GM21717 (cell line): ENCODE results near the gene NCOA3.
"Not testable (repeated sequence)": the region's sequence is repeated elsewhere in the genome, so short reads cannot be mapped to it uniquely, and the experiment has no call there.

ENCODE experiments used
- ATAC-seq: cut with Tn5 transposase; IDR thresholded peaks from one replicate; pipeline ENCODE4 v1.9.1; 2021; ENCODE audit warnings: mild to moderate bottlenecking, moderate library complexity; ENCODE audit not compliant: unreplicated experiment

The NCOA3 gene

DNA sequence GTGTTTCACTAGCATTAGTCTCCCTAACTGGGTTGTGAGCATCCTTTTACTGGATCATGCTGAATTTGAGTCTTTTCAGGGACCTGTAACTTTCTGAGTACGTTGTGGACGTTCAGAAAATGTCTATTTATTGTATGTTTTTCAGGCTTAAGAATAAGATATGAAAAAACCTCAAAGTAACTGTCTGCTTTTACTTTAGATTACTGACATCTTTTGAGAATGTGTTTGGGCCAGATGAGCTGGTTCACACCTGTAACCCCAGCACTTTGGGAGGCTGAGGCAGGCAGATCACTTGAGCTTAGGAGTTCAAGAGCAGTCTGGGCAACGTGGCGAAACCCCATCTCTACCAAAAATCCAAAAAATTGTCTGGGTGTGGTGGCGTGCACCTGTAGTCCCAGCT, 32.7 kb downstream of the NCOA3 start:
- ATAC-seq = no peak

DNA sequence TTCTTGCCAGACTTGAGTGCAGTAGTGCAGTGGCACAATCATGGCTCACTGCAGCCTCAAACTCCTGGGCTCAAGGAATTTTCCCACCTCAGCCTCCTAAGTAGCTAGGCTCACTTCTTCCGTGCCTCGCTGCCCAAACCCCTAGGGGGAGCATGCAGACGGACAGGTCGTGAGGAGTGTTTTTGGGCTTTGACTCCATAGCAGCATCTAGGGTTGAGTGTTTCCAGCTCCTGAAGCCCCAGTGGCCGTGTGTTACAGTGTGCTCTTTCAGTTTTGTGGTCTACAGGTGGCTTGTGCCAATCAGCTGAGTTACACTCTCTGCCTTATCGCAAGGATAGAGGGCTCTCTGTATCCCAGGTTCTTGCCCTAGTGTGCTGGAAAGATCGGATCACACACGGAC, 33.4 kb downstream of the NCOA3 start:
- no peak for ATAC-seq

DNA sequence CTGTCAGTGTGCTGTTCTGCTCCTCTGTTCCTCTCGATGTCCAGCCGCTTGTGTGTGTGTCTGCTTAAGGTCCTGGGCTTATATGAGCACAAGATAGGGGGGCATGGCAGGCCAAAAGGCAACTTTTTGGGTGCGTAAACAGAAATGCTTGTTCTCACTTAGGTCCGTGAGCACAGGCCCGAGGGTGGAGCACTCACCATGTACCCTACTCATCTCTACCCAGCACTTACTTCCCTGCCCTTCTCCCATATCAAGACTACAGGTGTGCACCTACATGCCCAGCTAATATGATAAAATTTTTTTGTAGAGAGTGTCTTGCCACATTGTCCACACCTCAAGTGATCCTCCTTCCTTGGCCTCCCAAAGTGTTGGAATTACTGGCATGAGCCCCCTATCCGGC, 34.3 kb downstream of the NCOA3 start:
- no peak for ATAC-seq

DNA sequence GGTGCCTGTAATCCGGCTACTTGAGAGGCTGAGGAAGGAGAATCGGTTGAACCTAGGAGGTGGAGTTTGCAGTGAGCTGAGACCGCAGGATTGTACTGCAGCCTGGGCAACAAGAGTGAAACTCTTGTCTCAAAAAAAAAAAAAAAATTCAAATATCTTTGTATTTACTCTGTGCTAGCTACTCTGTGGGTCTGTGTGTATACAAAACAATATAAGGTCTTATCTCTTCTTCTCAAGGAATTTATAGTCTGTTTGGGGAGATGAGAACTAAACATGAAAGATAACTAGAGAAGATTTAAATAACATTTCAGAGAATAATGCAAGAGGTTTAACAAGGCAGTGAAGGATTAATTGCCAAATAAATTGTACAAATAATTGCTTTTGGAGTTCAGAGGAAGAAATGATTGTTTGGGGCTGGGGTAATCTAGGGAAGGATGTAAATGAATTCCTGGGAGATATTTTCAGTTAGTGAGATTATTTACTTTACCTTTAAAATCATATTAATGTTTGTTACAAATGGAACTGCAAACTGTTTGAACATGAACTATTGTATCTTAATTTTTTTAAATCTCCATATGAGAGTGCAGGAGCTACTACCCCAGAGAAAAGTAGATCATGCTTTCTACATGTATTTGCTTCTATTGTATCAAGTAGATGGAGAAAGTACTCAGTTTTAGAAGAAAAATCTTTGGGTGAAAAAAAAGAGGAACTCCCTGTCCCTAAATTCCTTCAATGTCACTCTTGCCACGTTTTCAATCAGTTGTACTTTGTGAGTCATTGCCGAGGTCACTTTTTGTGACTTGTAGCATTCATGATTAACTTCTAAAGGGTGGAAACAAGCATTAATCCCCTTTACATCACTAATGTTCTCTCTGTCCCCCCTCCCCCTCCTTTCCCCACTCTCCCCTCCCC, 39.0 kb downstream of the NCOA3 start:
- ATAC-seq = no peak

DNA sequence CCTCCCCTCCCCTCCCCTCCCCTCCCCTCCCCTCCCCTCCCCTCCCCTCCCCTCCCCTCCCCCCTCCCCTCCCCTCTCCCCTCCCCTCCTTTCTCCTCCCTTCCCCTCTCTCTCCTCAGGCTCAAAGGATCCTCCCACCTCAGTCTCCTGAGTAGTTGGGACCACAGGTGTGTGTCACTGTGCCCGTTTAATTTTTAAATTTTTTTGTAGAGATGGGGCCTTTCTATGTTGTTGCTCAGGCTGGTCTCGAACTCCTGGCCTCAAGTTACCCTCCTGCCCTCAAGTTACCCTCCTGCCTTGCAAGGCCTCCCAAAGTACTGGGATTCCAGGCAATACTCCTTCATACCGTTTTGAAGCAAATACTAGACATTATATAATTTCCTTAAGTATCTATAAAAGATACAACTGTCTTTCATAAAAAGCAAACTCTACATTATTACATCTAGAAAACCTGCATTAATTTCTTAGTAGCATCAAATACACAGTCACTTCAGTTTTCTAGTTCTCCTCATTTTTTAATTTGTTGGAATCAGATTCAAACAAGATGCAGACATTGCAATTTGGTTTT, 39.8 kb downstream of the NCOA3 start:
- ATAC-seq = no peak

DNA sequence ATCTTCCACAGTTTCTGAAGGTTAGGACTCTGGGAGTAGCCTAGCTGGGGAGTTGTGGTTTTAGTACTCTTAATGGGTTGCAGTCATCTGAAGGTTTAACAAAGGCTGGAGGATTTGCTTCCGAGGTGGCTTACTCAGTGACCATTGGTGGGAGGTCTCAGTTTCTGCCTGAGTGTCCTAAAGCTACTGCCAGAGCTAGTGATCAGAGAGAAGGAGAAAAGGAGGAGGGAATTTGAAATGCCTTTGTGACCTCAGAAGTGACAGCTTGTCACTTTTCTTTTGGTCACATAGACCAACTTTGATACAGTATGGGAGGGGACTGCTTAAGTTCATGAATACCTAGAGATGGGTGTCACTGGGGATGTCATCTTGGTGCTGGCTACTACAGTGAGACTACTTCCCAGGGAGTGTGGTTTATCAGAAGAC, 41.3 kb downstream of the NCOA3 start:
- no peak for ATAC-seq

DNA sequence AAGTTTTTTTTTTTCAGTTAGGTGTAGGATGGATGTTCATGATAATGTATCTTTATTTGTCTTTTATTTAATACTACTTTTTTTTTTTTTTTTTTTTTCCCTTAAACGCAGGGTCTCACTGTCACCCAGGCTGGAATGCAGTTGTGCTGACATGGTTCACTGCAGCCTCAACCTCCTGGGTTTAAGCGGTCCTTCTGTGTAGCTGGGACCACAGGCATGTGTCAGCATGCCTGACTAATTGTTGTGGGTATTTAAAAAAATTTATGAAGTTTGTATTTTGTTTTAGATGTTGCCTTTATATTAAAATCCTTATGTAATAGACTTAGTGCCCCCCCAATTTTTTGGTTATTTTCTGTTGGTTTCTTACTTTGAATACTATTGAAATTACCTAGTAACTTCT, 42.6 kb downstream of the NCOA3 start:
- ATAC-seq = no peak

DNA sequence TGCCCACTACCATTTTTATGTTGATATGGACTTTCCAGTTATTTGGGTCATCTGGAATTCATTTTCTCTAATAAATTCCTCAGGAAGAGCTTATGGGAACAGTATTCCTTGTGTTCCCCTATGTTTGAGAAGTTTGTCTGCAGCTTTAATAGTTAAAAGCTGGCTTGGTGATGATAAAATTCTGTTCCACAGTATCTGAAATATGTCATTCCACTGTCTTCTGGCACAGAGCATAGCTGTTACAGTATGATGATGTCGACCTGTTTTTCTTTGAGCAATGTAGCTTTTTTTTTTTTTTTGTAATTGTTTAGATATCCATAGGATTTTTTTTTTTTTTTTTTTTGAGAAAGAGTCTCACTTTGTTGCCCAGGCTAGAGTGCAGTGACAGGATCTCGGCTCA, 43.2 kb downstream of the NCOA3 start:
- no peak for ATAC-seq

DNA sequence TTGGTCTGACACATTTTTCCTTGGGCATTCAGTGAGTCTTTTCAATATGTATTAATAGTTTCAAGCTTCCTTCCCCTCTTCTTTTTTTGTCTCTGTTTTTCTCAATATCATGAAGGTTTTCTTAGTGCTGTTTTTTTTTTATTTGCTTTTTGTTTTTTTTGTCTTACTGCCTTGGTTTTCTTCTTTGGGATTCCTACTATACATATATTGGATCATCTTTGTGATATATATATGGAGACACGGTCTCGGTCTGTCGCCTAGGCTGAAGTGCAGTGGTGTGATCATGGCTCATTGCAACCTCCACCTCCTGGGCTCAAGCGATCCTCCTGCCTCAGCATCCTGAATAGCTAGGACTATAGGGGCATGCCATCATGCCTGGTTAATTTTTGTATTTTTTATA, 43.8 kb downstream of the NCOA3 start:
- ATAC-seq = no peak

DNA sequence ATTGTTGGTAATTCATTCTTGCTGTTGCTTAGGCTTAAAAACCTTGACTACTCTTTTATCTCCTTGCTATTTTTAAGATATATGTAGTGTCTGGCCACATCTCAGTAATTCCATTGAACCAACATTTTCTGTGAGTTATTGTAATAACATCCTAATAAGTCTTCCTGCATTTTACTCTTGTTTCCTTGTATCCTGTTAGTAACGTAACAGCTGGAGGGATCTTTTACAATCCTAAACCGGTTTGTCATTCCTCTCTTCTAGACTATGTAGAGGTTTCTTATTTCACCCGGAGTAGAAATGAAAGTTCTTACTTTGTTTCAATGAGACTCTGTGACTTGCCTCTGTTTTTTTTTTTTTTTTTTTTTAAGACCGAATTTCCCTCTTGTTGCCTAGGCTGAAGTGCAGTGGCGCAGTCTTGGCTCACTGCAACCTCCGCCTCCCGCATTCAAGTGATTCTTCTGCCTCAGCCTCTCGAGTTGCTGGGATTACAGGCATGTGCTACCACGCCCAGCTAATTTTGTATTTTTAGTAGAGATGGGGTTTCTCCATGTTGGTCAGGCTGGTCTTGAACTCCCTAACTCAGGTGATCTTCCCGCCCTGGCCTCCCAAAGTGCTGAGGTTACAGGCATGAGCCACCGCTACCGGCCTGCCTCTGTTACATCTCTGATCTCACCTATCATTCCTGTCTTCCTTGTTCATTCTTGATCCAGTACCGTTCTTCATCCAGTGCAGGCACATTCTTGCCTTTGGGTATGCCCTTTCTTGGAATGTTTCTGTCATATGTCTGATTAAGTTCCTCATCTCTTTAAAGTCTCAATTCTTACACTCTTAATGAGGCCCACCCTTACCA, 44.7 kb downstream of the NCOA3 start:
- ATAC-seq = no peak

DNA sequence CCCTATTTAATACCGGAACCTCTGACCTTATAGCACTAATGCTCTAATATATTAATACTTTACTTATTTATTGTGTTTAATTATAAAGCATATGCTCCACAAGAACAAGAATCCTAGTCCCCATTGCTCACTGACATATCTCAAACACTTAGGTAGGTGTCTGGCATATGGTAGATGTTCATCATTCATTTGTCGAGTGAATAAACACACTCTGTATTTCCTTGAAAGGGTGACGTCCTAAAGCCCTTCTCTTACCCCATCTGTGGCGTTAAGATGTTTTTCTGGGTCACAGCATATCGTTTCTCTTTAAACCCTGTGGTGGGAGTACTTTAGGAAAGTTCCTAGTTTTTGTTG, 45.3 kb downstream of the NCOA3 start:
- no peak for ATAC-seq

DNA sequence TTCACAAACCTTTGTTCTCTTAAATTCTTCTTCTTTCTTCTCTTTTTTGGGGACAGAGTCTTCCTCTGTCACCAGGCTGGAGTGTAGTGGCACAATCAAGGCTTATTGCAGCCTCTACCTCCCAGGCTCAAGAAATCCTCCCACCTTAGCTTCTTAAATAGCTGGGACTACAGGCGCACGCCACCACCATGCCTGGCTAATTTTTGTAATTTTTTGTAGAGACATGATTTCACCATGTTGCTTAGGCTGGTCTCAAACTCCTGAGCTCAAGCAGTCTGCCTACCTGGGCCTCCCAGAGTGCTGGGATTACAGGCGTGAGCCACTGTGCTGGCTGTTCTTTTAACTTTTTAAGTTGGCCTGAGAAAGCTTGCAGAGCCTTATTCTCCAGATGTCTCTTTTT, 48.0 kb downstream of the NCOA3 start:
- no peak for ATAC-seq

DNA sequence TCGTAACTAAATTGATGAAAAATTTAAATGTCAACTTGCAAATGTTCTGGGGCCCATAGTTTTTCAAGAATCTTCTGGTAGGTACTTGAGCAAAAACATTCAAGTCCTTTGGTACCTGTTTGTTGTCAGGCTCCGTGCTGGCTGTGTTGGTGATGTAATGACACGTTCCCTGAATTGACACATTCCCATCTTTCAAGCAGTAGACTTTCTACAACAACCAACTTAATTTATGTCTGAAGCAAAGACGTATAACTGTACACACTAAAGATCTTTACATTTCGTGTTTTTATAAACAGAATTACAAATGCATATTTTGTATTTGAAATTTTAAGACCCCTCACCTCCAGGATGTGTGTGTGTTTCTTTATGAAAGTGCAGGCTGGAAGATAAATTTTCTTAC, 49.5 kb downstream of the NCOA3 start:
- ATAC-seq = no peak

DNA sequence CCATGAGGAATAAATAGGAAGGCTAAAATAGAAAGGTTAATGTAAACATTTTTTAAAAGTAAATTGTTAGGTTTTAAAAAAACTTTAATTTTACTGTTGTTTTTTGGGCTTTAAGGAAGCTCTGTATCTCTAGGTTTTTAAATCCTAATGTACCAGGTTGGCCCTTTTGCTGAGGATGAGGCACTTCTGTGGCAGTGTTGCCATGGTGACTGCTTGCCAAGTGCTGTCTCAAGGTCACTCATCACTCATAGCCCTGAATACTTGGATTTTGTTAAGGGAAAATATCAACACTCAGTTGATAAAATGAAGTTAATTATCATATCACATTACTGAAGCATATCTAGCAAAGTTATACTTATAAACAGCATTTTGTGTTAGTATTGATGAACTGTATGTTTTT, 50.2 kb downstream of the NCOA3 start:
- ATAC-seq = no peak

DNA sequence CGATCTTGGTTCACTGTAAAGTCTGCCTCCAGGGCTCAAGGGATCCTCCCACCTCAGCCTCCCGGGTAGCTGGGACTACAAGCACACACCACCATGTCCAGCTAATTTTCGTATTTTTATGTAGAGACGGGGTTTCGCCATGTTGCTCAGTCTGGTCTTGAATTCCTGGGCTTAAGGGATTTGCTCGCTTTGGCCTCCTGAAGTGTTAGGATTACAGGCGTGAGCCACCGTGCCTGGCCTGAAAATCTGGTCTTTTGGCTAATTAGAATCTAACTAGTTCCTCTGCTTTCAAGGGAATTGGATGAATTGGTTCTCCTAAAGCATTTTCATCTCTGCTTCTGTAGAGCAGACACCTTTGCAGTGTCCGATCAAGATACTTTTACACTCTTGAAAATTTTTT, 51.3 kb downstream of the NCOA3 start:
- ATAC-seq = no peak

DNA sequence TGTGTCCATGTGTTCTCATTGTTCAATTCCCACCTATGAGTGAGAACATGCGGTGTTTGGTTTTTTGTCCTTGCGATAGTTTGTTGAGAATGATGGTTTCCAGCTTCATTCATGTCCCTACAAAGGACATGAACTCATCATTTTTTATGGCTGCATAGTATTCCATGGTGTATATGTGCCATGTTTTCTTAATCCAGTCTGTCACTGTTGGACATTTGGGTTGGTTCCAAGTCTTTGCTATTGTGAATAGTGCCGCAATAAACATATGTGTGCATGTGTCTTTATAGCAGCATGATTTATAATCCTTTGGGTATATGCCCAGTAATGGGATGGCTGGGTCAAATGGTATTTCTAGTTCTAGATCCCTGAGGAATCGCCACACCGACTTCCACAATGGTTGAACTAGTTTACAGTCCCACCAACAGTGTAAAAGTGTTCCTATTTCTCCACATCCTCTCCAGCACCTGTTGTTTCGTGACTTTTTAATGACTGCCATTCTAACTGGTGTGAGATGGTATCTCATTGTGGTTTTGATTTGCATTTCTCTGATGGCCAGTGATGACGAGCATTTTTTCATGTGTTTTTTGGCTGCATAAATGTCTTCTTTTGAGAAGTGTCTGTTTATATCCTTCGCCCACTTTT, 52.0 kb downstream of the NCOA3 start:
- not testable (repeated sequence) for ATAC-seq

DNA sequence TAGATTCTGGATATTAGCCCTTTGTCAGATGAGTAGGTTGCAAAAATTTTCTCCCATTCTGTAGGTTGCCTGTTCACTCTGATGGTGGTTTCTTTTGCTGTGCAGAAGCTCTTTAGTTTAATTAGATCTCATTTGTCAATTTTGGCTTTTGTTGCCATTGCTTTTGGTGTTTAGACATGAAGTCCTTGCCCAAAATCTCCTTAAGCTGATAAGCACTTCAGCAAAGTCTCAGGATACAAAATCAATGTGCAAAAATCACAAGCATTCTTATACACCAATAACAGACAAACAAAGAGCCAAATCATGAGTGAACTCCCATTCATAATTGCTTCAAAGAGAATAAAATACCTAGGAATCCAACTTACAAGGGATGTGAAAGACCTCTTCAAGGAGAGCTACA, 52.6 kb downstream of the NCOA3 start:
- ATAC-seq = not testable (repeated sequence)

DNA sequence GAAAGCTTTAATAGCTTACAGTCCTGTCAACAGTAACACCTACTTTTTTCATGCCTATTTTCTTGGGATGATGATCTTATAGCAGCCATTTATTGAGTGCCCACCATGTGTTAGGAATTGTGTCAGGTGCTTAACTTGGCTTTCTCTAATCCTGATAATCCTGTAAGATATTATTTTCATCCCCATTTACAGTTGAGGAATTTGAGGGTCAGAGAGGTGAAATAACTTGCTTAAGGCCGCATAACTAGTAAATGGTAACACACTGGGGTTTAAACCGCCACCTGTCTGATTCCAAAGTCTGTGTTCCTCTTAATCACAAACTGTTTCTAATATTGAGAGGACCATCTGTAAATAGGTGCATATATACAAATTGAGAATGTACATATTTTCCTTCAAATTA, 55.5 kb downstream of the NCOA3 start:
- ATAC-seq = no peak

DNA sequence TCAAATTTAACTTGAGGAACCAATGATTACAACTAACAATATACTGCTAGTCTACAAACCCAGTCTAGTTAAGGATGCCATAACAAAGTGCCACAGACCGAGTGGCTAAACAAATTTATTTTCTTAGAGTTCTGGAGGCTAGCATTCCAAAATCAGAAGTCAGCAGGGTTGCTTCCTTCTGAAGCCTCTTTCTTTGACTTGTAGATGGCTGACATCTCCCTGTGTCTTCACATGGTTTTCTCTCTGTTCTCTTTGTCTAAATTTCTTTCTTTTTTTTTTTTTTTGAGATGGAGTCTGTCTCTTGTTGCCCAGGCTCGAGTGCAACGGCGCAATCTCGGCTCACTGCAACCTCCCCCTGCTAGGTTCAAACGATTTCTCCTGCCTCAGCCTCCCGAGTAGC, 56.1 kb downstream of the NCOA3 start:
- no peak for ATAC-seq

DNA sequence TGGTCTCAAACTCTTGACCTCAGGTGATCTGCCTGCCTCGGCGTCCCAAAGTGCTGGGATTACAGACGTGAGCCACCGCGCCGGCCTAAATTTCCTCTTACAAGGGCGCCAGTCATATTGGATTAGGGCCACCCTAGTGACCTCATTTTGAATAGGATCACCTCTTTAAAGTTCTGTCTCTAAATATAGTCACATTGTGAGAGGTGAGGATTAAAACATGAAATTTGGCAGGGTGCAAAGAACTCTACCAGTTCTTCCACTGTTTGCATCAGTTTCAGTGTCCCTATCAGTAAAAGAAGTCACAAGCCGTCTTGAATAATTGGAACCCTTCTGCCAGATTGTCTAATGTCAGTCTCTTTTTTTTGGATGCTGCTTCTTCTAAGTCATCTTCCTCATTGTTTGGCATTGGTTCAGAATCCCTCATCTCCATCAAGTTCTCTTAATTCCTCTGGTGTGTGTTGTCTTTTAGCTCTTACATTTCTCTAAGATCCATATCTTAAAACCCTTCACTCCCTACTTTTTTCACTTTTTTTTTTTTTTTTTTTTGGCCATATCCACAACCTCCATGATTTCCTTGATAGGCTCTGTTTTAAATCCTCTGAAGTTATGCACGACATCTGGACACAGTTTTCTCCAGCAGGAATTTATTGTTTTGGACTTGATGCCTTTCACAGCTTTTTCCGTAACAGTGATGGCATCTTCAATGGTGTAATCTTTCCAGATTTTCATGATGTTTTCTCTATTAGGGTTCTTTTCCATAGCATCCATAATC, 56.8 kb downstream of the NCOA3 start:
- ATAC-seq = no peak

DNA sequence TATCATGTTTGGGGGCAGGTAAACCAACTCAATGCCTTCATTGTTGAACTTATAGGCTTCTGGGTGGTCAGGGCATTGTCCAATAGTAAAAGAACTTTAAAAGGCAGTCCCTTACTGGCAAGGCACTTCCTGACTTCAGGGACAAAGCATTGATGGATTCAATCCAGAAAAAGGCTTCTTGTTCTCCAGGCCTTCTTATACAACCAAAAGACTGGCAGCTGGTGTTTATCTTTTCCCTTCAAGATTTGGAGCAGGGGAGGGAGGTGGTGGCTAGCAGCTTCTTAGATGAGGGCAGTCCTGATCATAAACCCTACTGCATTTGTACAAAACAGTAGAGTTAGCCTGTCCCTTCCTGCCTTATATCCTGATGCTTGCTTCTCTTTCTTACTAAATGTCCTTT, 57.5 kb downstream of the NCOA3 start:
- ATAC-seq = no peak
